HepG2 (cell line): ENCODE measurements around the gene PFDN2. TPM values are rescaled to one million over a fixed set of nuclear protein-coding genes. Genes with fewer than 3 reads are reported as not detected.

ENCODE experiments used
- BORCS8-MEF2B ChIP-seq: sonication (generic); formaldehyde crosslinking; IDR thresholded peaks from 2 replicates; pipeline ENCODE4 v1.8.0; 2022; ENCODE audit warnings: mild to moderate bottlenecking, missing genetic modification reagents
- BRCA1 ChIP-seq: sonication (generic); formaldehyde crosslinking; IDR thresholded peaks from 2 replicates; pipeline ENCODE4 v1.4.0; 2020; ENCODE audit warnings: missing genetic modification reagents
- CBX5 ChIP-seq: sonication (generic); formaldehyde crosslinking; IDR thresholded peaks from 2 replicates; pipeline ENCODE4 v1.4.0; 2020; ENCODE audit warnings: missing genetic modification reagents, borderline replicate concordance
- DRAP1 ChIP-seq: IDR thresholded peaks from 2 replicates; pipeline ENCODE4 v1.6.1; 2016; ENCODE audit warnings: missing genetic modification reagents, missing compliant biosample characterization
- E2F1 ChIP-seq: sonication (generic); formaldehyde crosslinking; IDR thresholded peaks from 2 replicates; pipeline ENCODE4 v1.5.0; 2020; ENCODE audit warnings: missing genetic modification reagents
- FOSL1 ChIP-seq: sonication (generic); formaldehyde crosslinking; IDR thresholded peaks from 2 replicates; pipeline ENCODE4 v1.9.0; 2021; ENCODE audit warnings: missing genetic modification reagents, borderline replicate concordance
- FOXK1 ChIP-seq: sonication (generic); formaldehyde crosslinking; IDR thresholded peaks from 2 replicates; pipeline ENCODE4 v1.4.0; 2020; ENCODE audit warnings: low read depth, missing genetic modification reagents, borderline replicate concordance
- KLF9 ChIP-seq: IDR thresholded peaks from 2 replicates; pipeline ENCODE4 v1.6.1; 2016; ENCODE audit warnings: low read depth
- MED13 ChIP-seq: sonication (generic); formaldehyde crosslinking; IDR thresholded peaks from 2 replicates; pipeline ENCODE4 v1.5.0; 2020; ENCODE audit warnings: missing genetic modification reagents
- NR2F2 ChIP-seq: IDR thresholded peaks from 2 replicates; pipeline ENCODE4 v1.6.1; 2012; ENCODE audit warnings: low read depth, inconsistent platforms, borderline replicate concordance
- RBM39 ChIP-seq: fragments of 200-400 bp; formaldehyde crosslinking; IDR thresholded peaks from one replicate; pipeline ENCODE4 v1.6.1; 2018; ENCODE audit warnings: antibody characterized with exemption, mild to moderate bottlenecking, low read depth, low read length; ENCODE audit not compliant: poor library complexity, severe bottlenecking
- RXRA ChIP-seq: sonication (generic); formaldehyde crosslinking; IDR thresholded peaks from 2 replicates; pipeline ENCODE4 v1.5.1; 2020; ENCODE audit warnings: missing genetic modification reagents
- SNAPC5 ChIP-seq: sonication (generic); formaldehyde crosslinking; IDR thresholded peaks from 2 replicates; pipeline ENCODE4 v1.8.1; 2023; ENCODE audit warnings: mild to moderate bottlenecking, missing genetic modification reagents, borderline replicate concordance
- SRY ChIP-seq: sonication (generic); formaldehyde crosslinking; IDR thresholded peaks from 2 replicates; pipeline ENCODE4 v1.8.0; 2022; ENCODE audit warnings: mild to moderate bottlenecking, missing genetic modification reagents
- TP53 ChIP-seq: sonication (generic); formaldehyde crosslinking; conservative IDR thresholded peaks from 2 replicates; pipeline ENCODE4 v1.4.0; 2020; ENCODE audit warnings: missing genetic modification reagents
- ZNF160 ChIP-seq: sonication (generic); formaldehyde crosslinking; IDR thresholded peaks from 2 replicates; pipeline ENCODE4 v1.8.0; 2022; ENCODE audit warnings: mild to moderate bottlenecking, inconsistent platforms, missing genetic modification reagents
- ZNF225 ChIP-seq: sonication (generic); formaldehyde crosslinking; IDR thresholded peaks from 2 replicates; pipeline ENCODE4 v1.4.0; 2020; ENCODE audit warnings: mild to moderate bottlenecking, missing genetic modification reagents
- ZNF232 ChIP-seq: sonication (generic); formaldehyde crosslinking; IDR thresholded peaks from 2 replicates; pipeline ENCODE4 v1.4.0; 2020; ENCODE audit warnings: missing genetic modification reagents, borderline replicate concordance
- ZNF362 ChIP-seq: sonication (generic); formaldehyde crosslinking; IDR thresholded peaks from 2 replicates; pipeline ENCODE4 v1.4.0; 2020; ENCODE audit warnings: missing genetic modification reagents, mild to moderate bottlenecking, borderline replicate concordance
- ZNF431 ChIP-seq: sonication (generic); formaldehyde crosslinking; IDR thresholded peaks from 2 replicates; pipeline ENCODE4 v1.9.0; 2022; ENCODE audit warnings: missing genetic modification reagents, low read depth, mild to moderate bottlenecking, borderline replicate concordance
- ZNF775 ChIP-seq: sonication (generic); formaldehyde crosslinking; IDR thresholded peaks from 2 replicates; pipeline ENCODE4 v1.4.0; 2020; ENCODE audit warnings: missing genetic modification reagents, mild to moderate bottlenecking, moderate library complexity, borderline replicate concordance
- ZNF776 ChIP-seq: sonication (generic); formaldehyde crosslinking; IDR thresholded peaks from 2 replicates; pipeline ENCODE4 v1.4.0; 2020; ENCODE audit warnings: mild to moderate bottlenecking, missing genetic modification reagents
- ZNF839 ChIP-seq: sonication (generic); formaldehyde crosslinking; IDR thresholded peaks from 2 replicates; pipeline ENCODE4 v1.4.0; 2020; ENCODE audit warnings: missing genetic modification reagents, mild to moderate bottlenecking, borderline replicate concordance
- polyA plus RNA-seq, 8 experiments: library from polyadenylated mRNA; depleted of rRNA in 3 of 8; stranded (reverse) in 7 of 8; unstranded in 1 of 8; fragments of >200 nt; fragmentation: Illumina TruSeq in 4 of 8; extraction: Trizol in 4 of 8; gene quantifications; 2 replicates each; pipeline versions ENCODE4 v1.2.1 to v1.2.3, GENCODE V29; 2011 to 2016; ENCODE audit warnings: low read depth in 4 of 8, missing spikeins in 1 of 8, mixed read lengths in 1 of 8; ENCODE audit not compliant: insufficient read depth in 1 of 8
- total RNA-seq, 5 experiments: library from RNA; depleted of rRNA; stranded (reverse); fragments of >200 nt; fragmentation: Illumina TruSeq; extraction: Trizol; gene quantifications; 2 replicates each; pipeline ENCODE4 v1.2.3, GENCODE V29; 2016; ENCODE audit warnings: low read depth in 1 of 5
- TF ChIP-seq, protein P1 (sequence below): sonication (generic); formaldehyde crosslinking; conservative IDR thresholded peaks from 2 replicates; pipeline ENCODE4 v1.4.0; 2020; ENCODE audit warnings: missing genetic modification reagents

Gene PFDN2
- total and polyA plus RNA-seq, 2 of the 13 experiments (the other 11 are each of a cell fraction or from before 2014, with no cell fraction given): 62.6 to 63.6 TPM

GRCh38 chr1:161132410-161133219, 14.8 kb upstream of the PFDN2 start, which contains the start of gene DEDD (continued):
- TF ChIP-seq RBM39 (peak; percentile 55), ZNF160 (CRISPR knock-in tag) (peak; percentile 44; the same call in 1 of the 2 replicates), BRCA1 (CRISPR knock-in tag) (no peak), RXRA (no peak), TP53 (no peak), ZNF775 (CRISPR knock-in tag) (no peak), ZNF839 (CRISPR knock-in tag) (peak; percentile 60; the same call in 1 of the 2 replicates), KLF9 (CRISPR knock-in tag) (no peak), FOSL1 (peak; percentile 31; the same call in 1 of the 2 replicates), ZNF232 (CRISPR knock-in tag) (no peak), CBX5 (CRISPR knock-in tag) (no peak), ZNF362 (CRISPR knock-in tag) (no peak), SRY (no peak), E2F1 (CRISPR knock-in tag) (0 out of 2 replicates have a peak, but pooled peaks have one; percentile 21), NR2F2 (peak; percentile 34; the same call in 1 of the 2 replicates), FOXK1 (CRISPR knock-in tag) (no peak), ZNF225 (CRISPR knock-in tag) (no peak), SNAPC5 (CRISPR knock-in tag) (no peak), BORCS8-MEF2B (CRISPR knock-in tag) (peak; percentile 54; the same call in 1 of the 2 replicates), ZNF776 (no peak), ZNF431 (CRISPR knock-in tag) (peak; percentile 55; the same call in 1 of the 2 replicates), MED13 (CRISPR knock-in tag) (no peak), DRAP1 (CRISPR knock-in tag) (peak; percentile 9; the same call in 1 of the 2 replicates)
- TF ChIP-seq, protein P1, sequence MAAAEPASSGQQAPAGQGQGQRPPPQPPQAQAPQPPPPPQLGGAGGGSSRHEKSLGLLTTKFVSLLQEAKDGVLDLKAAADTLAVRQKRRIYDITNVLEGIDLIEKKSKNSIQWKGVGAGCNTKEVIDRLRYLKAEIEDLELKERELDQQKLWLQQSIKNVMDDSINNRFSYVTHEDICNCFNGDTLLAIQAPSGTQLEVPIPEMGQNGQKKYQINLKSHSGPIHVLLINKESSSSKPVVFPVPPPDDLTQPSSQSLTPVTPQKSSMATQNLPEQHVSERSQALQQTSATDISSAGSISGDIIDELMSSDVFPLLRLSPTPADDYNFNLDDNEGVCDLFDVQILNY: no peak
